Effector CD4-positive, alpha-beta T cell (primary cell): Measurements from ENCODE around the gene HECTD4.

Experiments used
- DNase-seq: peaks from one replicate; pipeline ENCODE4 v3.0.0-alpha.2; 2020

The HECTD4 gene

DNA sequence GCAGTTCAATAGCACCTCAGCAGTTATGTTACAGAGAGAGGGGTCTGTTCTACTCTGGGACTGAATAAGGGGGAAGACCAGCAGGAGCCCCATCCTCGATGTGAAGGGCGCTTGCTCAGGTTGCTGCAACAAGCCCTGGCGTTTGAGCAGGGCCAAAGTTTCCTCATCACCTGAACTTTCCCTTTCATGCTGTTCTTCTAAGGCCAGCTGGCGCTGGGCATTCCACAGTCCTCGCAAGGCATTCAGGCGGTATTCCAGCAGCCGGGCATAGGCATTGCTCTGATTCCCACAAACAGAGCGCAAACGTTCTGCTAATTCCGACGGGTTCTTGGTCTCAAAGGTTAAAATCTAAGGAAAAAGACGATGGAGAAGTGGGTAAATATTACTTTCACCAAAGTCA lies 62.8 kb downstream of the HECTD4 start:
- DNase-seq = no peak

DNA sequence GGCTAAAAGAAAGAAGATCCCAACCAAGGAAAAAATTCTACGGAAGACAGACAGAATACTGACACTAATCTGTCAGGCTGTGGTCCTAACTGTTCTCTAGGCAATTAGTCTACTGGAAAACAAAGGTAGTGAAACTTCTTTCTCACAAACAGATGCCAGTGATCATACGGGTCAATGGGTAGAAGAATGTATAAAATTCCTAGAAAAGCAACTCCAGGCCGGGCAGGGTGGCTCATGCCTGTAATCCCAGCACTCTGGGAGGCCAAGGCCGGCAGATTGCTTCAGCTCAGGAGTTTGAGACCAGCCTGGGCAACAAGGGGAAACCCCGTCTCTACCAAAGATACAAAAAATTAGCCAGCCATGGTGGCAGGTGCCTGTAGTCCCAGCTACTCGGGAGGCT lies 64.8 kb downstream of the HECTD4 start:
- DNase-seq = no peak

DNA sequence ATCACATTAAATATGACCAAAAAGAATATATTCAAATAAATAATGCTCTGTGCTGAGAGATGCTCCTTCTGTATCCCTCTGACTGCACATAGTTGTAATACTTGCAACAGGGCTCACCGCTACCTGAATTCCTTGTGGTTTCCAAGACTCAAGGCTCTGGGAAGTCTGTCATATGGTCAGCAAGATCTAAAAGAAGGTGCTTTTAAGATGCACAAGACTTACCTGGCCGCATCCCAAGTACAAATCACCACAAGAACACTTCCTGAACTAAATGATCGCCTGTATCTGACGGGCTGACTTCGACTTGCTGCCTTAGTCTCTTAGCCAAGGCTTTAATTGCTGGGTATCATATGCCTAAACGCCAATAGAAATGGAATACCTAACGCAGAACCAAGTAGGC lies 67.2 kb downstream of the HECTD4 start:
- DNase-seq = no peak

DNA sequence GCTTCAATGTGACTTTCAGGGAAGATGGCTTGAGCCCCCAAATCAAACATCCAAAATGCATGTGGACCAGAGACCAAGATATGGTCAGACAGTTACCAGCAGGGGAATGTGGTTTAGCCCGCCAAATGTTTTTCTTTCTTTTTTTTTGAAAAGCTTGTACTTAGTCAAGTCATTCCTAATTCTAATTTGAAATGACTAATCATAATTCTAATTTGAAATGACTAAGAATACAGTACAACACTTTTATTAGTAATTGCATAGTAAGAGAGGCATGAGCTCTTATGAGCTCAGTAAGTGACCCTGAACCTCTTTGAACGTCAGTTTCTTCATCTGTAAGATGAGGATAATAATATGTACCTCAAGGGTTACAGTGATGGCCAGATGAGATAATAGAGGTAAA lies 72.4 kb downstream of the HECTD4 start:
- no peak for DNase-seq

DNA sequence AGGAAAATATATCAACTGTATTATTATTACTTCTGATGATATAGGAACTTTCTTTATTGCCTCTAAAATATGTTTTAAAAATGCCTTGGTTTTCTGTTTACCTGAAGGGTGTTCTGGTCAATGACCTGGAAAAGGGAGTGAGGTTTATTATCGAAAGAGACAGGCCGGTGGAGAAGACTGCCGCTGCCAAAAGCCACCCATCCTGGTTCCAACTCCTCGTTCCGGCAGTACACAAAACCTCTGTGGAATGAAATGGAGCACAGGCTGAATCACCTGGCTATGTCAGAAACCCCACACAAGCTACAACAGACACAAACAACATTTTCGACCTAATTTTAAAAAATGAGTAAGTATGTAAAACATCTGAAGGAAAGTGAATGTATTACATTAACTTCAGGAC lies 73.6 kb downstream of the HECTD4 start:
- no peak for DNase-seq

DNA sequence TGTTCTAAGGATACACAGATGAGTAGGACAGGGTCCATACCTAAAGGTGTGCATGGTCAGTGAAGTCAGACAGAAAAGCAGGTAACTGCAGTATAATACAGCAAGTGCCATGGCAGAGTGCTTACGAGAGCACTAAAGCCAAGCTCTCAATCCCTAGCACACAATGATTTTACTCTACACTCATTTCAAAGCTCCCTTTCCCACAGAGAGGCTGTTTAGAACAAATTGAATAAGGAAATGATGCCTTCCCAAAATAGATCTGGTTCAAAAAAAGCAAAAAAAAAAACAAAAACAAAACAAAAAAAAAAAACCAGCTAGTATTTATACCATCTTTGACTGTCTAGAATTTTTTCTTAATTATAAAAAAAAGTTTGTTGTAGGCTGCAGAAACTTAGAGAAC lies 74.1 kb downstream of the HECTD4 start:
- no peak for DNase-seq

DNA sequence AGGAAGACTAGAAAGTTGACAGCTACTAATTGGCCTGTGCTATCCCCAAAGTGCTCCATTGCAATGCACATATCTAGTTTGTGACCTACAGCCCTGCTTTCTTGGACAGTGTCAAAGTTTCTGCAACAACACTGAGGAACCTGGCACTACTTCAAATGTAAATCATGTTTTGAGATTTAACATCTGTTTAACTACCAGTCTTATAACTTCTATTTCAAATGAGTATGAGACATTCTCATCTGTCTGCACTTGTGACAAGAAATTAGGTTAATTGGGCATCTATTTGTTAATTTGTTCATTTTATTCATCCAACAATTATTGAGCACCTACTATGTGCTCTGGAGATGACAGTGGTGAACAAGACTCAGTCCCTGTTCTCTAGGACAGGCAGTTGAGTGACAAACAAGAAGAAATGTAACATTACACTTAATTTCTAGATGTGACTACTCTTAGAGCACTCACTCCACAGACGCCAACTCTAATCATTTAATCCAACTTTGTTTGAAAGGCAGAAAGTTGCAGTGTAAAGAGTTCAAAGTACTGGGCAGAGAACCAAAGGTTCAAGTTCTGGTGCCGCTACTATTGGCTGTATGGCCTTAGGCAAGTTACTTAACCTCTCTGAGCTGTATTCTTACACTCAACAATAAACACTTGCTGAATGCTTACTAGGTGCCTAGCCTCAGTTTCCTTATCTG lies 74.8 kb downstream of the HECTD4 start:
- DNase-seq = no peak

DNA sequence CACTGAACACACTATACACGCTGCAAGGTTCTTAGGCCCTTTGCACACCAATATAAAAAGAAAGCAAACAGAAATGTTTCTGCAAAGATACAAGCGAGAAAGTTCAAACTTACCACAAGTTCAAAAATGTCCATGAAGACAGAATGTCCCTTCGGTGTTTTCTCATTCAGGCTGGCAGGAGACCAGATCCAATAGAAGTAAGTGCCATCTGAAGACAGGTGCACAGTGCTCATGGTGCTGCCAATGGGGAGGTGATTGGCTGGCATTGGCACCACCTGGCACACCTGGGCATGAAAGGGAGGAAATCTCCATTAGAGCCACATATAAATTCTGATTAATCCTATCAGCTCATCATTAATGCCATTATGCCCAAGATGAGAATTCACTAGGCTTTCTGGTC lies 76.3 kb downstream of the HECTD4 start:
- DNase-seq = no peak

DNA sequence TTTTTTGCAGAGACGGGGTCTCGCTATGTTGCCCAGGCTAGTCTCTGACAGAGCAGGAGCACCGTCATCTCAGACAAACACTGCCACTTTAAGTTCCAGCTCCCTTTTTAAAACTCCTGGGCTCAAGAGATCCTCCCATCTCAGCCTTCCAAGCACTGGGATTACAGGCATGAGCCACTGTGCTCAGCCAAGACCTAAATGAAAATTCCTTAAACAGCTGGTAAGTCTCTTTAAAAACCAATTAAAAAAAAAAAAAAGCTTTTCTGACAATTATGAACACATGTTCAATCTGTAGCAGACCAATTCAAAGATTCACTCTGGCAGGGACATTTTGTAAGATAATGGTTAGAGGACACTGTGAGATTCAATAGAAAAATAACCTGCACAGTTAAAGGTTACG lies 77.8 kb downstream of the HECTD4 start:
- DNase-seq = no peak

DNA sequence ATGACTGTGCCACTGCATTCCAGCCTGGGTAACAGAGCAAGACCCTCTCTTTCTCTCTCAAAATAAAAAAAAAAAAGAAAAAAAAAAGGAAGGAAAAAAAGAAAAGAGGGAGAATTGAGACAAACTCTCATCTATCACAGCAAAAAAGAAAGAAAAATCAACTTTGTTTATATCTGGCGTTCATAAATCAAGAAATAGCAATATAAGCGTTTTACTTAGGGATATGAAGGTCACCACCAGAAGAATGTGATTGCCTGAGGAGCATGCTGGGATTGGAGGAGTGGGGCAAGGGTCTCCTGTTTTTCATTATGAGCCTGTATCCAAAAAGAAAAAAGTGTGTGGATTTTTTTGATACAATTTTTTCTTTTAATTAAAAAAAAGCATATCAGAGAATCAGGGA lies 78.4 kb downstream of the HECTD4 start:
- no peak for DNase-seq

DNA sequence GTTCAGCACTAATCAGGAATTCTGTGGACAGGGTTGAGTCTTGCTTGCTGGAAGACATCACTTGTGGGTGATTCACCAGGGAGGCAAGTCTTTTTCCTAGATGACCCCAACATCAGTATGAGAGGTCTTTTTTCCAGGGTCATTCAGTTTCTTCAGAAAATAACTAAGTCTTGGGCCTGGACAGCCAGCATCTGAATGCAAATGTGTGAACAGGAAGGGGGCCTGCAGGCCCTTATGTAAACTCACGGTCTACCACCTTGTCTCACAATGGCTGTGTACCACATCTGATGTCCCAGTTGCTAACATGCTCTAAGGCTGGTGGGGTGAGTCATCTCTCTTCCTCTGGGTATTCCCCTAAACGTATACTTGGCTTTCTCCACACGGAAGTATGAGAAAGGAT lies 79.2 kb downstream of the HECTD4 start:
- DNase-seq = peak; percentile 4

DNA sequence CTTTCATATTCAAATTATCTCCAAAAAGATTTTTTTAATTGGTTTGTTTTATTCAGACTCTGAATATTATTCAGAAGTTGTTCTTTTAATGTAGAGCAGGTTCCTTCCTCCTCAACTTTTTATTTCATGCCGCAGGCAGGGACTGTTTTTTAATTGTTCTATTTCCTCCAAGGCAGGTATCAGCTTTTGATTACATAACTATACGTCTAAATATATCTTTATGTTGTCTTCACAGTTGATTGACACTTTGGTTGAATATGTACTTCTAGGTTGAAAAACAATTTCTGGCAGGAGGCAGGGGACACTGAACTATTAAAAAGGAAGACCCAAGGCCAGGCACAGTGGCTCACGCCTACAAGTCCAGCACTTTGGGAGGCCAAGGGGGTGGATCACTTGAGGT lies 82.5 kb downstream of the HECTD4 start:
- DNase-seq = no peak

DNA sequence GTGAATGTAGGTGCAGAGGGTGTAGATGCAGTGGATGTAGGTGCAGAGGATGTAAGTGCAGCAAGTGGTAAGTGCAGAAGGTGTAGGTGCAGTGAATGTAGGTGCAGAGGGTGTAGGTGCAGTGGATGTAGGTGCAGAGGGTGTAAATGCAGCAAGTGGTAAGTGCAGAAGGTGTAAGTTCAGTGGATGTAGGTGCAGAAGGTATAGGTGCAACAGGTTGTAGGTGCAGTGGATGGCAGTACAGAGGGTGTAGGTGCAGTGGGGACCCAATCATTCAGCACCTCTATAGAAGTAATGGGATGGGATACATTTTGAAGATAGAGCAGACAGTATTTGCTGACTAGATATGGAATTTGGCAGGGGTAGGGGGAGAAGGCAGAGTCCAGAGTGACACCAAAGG lies 85.0 kb downstream of the HECTD4 start:
- no peak for DNase-seq

DNA sequence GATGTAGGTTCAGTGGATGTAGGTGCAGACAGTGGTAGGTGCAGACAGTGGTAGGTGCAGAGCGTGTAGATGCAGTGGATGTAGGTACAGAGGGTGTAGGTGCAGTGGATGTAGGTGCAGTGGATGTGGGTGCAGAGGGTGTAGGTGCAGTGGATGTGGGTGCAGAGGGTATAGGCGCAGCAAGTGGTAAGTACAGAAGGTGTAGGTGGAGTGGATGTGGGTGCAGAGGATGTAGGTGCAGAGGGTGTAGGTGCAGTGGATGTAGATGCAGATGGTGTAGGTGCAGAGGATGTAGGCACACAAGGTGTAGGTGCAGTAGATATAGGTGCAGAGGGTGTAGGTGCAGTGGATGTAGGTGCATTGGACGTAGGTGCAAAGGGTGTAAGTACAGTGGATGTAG lies 86.0 kb downstream of the HECTD4 start:
- DNase-seq = no peak

DNA sequence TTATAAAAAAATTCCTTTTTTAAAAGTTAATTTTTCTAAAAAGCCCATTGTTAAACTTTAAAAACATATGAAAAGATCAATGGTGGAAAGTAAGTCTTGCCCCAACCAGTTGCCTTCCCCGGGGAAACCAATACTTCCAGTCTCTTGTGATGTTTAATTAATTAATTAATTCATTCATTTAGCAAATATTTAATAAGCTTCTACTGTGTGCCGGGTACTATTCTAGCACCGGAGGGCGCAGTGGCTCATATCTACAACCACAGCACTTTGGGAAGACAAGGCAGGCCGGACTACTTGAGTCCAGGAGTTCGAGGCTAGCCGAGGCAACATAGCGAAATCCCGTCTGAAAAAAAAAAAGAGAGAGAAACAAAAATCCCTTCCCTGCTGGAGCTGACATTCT lies 87.4 kb downstream of the HECTD4 start:
- no peak for DNase-seq

DNA sequence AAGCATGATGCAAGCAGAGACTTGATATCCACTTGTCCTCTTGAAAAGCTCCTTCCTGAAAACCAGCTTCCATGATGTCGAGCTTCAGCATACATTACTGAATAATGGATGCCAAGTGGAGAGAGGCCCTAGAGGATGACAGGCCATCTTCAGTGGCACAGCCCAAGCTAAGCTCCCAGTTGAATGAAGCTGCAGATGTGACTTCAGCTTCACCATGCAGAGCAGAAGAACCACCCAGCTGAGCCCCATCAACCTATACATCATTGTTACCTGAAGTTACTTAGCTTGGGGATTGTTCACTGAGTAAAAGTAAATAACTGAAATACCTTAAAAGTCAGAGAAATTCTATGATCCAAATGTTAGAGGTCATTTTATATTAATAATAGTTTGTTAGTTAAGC lies 93.6 kb downstream of the HECTD4 start:
- no peak for DNase-seq

DNA sequence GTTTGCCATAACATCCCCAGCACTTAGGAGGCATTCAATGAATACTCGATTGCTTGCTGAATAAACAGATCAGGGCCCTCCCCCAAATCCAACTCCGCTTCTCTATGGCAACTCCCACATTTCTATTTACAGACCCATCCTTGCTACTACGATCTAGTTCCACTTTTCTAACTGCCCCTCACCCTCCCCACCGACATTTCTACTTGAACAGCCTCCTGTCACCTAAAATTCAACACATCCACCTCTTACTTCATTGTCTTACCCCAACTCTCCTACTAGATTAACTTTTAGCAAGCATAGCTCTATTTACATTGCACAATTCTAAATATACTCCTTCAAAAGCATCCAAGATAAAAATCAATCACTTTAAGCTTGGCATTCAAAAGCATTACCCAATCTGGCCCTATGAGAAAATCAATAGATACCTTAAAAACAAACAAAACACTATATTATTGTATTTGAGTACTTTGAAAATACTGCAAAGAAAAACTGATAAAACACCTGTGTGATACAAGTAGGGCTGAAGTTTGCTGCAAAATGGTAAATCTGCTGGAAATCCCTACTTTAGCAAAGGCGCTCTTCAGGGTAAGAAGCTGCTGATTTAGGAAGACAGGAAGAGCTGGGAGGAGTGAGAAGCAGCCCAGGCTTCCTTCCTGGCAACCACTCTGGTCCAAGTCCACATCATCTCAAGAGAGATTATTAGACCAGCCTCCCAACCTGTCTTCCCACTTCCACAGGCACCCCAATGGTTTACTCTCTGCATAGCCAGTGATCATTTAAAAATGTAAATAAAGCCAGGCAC lies 96.4 kb downstream of the HECTD4 start:
- DNase-seq = no peak

DNA sequence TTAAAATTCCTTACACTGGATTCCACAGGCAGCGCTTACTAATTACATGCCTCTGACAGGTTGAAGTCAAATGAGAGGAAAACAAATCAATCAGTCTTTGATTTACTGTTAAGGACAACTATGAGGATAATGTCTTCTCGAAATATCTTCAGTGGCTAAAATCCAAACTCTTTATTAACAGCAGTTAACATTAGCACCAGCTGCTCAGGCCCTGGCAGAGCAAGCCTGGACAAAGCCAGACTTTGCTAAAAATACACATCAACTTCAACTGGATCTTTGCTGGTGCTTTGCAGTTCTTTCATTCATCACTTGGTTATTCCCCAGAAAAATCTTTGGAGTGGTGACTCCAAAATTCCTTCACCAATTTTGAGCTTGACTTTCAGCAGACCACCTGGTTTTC lies 98.7 kb downstream of the HECTD4 start:
- DNase-seq = no peak

DNA sequence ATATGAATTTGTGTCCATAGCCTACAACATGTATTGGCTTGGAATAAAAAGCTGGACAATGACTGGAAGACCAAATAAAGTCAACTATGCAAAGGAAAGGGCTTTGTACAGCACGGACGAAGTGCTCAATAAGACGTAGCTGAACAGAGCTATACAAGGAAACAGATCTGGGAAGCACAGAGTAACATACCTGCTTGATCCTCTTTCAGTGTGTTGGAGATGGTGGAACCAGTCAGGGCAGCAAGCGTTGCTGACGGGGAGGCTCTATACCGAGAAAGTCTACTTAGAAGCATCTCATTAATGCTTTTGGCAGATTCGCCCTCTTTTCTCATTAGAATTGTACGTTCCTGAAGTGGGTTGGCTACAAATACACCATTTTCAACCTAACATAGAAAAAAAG lies 99.3 kb downstream of the HECTD4 start:
- DNase-seq = no peak

DNA sequence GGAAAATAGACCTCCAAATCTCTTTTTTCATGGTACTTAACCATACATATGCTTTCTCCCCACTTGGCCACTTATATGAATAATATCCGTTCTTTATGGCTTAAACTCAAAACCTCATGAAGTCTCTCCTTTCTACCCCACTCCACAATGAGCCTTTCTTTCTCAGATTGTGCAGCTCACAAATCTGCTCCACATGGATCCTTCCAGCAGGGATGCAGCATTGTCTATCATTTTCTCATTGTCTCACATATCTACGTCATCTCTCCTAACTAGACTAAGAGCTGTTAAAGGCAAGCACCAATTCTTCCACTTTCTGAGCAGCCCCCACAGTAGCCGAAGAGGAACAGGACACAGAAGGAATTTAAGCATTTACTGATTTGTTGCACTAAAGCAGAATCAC lies 106.4 kb downstream of the HECTD4 start:
- DNase-seq = no peak

DNA sequence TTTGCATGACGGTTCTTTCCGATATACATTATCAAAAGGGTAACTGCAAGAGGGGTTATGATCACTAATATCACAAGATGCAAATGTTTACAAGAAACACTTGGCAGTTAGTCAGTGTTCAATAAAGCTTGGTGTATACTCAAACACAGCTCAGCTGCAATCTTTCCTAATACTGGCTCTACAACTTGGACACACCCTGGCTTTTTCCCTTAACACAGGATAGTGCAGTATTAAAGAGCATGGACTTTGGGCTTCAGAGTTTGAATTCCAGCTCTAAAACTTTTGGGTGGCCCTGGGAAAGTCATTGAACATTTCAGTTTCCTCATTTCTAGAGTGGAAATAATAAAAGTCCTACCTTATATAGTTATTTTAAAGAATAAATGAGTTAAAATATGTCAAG lies 107.0 kb downstream of the HECTD4 start:
- DNase-seq = no peak

DNA sequence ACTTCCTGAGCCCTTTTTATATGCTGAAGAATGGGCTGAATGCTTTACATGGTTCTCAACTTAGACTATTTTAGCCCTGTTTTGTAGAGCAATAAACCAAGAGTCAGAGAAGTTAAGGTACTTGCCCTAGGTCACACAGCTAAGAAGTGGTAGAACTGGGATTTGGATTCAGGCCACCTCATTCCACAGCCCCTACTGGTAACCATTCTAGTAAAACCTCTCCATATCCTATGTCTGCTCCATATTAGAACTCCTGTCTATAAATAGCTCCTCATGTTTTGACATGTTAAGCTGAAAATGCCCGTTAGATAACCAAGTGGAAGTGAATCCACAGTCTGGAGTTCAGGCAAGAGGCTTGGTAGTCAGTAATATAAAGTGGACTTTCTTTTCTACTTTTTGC lies 111.6 kb downstream of the HECTD4 start:
- no peak for DNase-seq

DNA sequence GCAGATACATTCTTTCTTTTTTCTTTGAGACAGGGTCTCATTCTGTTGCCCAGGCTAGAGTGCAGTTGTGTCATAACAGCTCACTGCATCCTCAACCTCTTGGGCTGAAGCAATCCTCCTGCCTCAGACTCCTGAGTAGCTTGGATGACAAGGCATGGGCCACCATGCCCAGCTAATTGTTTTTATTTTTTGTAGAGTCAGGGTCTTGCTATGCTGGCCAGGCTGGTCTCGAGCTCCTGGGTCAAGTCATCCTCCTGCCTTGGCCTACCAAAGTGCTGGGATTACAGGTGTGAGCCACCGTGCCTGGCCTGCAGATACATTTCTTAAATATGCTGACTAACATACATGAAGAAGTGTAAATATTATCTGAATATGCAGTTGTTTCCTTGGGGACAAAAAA lies 115.8 kb downstream of the HECTD4 start:
- DNase-seq = no peak

DNA sequence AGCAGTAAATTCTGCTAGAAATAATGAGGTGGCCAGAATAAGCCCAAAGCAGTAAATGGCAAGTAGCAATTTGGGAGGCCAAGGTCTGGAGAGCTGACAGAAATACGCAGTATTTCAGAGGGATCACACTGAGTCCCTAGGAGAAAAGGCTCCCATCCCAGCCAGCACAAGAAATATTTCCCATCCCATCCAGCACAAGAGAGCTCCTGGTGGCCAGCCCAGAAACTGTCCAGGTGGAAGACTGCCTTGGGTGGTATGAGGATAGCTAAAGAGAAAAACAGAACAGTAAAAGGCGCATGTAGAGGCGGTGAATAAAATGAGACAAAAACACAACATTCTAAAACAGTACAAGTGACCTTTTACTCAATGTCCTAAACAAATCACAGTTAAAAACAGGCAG lies 120.7 kb downstream of the HECTD4 start:
- no peak for DNase-seq

DNA sequence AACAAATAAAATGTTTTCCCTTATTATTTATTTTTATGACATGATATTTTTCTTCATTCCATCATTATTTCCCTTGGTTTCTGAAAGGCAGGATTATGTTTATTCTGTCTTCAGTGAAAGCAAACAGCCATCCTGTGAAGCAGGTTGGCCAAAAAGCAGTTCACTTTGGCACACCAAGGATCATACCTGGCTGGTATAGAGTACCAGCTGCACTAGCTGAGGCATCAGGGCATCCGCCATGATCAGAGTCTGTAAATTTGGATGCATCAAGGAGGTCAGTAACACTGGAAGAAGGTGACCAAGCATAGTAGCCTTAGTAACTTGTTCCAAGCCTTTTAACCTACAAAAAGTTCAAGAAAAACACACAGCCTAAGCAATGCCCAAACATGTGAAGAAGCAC lies 123.3 kb downstream of the HECTD4 start:
- no peak for DNase-seq
